HG03575 (cell line): ENCODE measurements around the gene SIVA1.

ENCODE experiments used
- ATAC-seq: cut with Tn5 transposase; IDR thresholded peaks from one replicate; pipeline ENCODE4 v1.9.1; 2021; ENCODE audit not compliant: unreplicated experiment, insufficient number of reproducible peaks, low FRiP score; ENCODE audit errors: extremely low read depth

The SIVA1 gene

DNA sequence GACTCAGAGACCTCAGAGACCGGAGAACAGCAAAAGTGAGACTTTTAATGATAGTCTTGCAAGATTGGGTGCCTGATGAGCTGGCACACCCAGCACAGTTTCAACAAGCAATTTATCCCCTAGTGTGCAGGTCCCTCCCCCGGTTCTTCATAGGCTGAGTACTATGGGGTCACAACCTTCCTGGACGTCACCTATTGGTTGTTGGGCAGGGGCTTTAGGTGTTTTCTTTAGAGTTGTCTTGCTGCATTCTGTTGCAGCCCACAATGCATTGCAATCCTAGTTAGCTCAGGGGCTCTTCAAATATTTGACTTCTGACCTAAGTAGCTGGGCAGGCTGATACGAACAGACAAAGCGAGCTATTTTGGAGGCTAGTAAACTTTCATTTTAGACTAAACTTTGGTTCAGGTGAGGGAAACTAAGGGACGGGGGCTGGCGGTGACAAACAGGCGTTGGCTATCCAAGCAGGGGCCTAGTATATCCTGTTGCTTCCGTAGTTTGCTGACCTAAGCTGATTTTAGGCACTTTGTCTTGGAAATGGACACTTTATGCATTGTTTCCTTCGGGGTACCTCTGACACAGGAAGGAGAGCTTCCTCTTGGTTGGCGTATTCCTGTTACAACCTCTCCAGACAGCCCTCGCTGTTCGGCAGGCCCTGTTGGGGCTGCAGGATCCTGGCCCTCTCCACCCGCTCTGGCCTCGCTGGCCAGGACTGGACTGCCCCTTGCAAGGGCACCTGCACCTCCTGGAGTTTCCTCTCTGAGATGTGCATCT is 14.1 kb downstream of the SIVA1 start:
- no peak for ATAC-seq

DNA sequence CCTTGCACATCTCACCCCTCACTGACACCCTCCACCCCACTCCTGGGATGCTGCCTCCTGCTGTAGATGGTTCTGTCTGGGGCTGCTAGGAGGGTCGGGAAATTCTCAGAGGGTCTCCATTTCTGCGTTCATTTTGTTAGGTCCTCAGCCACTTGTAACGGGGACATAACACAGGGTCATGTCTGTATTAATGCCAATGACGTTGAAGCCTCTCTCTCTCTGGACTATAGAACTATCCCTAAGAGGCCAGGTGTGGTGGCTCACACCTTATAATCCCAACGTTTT is 14.6 kb downstream of the SIVA1 start:
- ATAC-seq: no peak

DNA sequence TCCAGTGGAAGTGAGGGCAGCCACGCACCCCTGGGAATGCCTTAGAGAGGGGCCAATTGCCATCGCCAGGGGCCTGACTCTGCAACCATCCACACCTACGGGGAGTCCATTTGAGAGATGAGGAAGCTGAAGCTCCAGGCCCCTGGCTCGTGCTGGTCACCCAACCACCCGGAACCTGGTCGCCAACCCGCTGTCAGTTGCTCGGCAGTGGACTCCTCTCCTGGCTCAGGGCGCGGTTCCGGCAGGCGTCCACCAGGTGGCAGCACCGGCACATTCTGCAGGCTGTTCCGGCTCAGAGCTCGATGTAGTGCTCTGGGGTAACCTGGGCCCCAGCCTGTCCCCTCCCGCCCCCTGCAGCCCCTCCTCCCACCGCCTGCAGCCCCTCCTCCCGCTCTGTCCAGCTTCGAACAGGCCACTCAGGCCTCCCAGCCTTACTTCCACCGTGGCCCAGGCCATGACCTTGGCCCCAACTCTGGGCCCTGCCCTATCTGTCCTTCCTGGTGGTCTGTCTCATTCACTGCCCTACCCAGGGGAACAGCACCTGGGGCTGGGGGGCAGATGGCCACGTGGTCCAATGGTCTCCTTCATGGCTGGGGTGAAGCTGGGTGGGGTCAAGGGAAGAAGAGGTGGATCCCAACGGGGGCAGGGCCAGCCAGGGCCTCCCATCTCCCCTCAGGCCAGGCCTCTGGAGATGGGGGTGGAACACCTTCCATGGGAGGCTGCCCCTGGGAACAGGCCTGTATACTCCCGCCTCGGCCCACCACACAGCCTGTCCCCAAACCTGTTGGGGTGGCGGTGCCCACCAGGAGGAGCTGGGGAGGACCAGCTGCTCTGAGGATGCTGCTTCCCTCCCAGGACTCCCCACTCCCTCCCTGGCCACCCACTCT is 15.7 kb downstream of the SIVA1 start:
- no peak for ATAC-seq

DNA sequence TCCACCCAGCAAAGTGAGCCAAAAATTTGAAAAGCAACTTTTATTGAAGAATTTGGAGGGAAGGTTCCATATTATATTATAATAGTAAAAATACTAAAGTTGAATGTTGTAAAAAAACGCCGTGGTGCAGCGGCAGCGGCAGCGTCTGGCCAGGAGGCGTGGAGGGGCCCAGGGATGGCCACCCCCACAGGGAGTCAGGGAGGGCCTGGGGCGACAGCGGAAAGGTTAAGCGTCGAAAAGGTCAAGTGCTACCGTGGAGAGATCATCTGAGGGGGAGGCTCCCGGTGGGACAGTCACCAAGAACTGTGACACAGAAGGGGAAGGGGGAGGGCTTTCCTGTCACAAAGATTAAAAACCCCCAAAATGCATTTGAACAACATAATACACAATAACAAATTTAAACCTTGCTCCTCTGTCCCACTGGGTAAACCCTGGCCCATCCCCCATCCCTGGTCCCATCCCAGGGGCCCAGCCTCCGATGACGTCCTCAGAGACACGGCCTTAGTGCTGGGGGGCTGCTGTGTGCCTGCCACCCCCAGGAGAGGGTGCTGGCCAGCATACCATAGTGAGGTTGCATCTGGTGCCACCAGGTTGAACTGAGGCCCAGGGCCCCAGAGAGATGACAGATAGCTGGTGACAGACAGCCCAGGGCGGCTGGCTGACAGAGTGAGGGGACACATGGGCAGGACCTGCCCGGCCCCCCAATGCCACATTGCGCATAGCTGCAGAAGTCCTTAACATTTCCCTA is 16.6 kb downstream of the SIVA1 start:
- ATAC-seq: no peak

DNA sequence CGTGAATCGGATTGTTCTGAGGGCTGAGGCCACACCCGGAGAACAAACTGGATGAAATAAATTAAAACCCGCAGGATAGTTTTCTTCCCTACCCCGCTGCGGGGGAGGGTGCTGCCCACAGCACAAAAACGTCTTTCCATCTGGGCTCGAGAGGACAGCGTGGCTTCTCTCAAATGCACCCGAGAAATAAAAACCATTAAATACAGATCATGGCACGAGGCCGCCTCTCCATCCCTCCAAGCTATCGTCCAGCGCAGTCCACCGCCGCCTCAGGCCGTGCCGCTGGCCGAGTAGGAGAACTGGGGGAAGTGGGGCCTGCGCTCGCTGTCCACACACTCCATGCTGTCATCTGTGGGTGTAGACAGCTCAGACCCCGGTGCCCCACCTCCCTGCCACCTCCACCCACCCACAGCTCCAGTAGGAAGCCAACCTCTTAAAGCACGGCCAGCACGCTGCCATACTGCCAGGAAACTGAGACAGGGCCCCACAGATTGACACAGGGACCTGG is 17.2 kb downstream of the SIVA1 start:
- ATAC-seq: no peak

DNA sequence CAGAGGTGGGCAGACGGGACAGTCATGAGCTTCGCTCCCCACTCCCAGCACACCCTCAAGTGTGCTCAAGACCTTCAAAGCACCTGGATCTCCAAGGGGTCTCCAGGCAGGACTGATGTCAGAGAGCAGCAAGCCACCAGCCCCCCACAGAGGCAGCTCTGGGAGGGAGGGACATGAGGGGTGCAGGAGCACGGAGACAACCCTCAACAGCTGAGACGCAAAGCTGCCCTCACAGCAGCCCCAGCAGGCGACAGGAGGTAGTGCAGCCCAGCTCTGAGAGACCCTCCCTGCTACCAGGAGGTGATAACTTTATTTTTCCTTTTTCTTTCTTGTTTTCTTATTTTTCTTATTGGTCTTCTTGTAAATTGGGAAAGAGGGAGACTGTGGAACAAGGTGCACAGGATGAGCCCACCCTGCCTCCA is 17.9 kb downstream of the SIVA1 start:
- no peak for ATAC-seq

DNA sequence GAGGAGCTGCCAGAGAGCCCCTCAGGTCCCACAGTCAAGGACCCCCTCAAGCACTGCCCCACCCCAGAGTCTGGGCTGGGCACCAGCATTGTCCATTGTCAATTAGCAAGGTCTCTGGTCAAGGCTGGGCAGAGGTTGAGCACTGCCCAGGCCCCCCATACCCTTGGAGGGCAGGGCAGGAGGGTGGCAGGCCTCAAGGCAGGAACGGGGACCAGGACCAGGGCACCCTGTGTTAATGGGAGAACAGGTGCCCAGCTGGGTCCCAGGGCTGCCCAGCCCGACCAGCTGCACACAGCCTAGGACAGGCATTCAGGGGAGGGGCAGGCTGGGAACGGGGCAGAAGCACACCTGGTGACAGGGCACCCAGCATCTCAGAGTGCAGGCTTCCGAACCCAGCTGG is 18.4 kb downstream of the SIVA1 start:
- ATAC-seq: no peak

DNA sequence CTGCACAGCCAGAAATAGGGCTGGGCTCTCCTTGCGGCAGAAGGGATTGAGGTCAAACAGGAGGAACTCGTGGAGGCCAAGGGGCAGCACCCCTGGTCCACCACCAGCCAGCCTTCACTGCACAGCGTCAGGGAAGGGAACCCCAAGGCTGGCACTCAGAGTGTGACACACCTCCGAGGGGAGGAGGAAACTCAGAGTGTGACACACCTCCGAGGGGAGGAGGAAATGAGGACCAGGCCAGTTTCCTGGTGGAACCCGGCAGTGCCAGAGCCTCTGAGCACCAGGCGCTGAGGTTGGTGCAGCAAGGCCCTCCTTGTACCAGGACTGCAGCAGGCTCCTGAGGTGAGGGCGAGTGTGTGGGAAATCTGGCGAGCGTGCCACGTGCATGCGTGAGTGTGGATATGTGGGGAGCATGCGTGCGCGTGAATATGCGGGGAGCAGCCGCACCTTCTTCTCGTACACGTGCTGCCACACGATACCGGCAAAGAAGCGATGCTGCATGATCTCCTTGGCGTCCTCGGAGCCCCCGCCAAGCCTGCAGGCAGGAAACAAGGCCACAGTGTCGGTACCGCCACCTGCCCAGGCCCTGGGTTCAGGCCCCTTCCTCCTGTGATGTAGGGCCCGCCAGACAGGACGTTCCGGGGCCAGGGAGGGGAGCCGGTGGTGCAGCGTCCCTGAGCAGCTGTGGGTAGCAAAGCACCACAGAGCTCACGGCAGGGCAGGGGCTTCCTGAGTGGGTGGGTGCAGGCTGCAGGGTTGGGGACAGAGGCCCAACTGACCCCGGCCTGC is 19.2 kb downstream of the SIVA1 start:
- ATAC-seq: no peak

DNA sequence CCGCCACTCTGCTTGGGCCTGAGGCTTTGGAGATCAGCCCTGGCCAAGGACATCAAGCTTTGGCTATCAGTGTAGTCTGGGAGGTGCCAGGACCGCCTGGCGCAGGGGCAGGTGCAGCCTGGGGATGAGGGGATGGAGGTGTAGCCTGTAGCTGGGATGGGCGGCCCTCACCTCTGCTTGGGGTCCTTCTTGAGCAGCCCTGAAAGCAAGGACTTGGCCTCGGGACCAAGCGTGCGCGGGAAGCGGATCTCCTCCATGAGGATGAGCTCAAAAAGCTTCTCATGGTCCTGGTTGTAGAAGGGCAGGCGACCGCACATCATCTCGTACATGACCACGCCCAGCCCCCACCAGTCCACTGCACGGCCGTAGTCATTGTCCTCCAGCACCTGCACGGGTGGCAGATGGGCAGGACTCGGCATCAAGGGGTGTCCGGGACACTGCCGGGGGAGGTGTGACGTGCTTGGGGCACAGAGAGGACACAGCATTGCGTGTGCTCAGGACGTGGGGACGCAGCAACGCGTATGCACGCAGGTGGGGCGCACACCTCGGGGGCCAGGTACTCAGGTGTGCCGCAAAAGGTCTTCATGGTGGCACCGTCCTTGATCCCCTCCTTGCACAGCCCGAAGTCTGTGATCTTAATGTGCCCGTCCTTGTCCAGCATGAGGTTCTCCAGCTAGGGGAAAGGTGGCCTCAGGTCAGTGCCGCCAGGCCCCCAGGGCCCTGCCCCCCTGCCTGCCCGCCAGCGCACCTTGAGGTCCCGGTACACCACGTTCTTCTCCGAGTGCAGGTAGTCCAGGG is 20.0 kb downstream of the SIVA1 start:
- no peak for ATAC-seq

DNA sequence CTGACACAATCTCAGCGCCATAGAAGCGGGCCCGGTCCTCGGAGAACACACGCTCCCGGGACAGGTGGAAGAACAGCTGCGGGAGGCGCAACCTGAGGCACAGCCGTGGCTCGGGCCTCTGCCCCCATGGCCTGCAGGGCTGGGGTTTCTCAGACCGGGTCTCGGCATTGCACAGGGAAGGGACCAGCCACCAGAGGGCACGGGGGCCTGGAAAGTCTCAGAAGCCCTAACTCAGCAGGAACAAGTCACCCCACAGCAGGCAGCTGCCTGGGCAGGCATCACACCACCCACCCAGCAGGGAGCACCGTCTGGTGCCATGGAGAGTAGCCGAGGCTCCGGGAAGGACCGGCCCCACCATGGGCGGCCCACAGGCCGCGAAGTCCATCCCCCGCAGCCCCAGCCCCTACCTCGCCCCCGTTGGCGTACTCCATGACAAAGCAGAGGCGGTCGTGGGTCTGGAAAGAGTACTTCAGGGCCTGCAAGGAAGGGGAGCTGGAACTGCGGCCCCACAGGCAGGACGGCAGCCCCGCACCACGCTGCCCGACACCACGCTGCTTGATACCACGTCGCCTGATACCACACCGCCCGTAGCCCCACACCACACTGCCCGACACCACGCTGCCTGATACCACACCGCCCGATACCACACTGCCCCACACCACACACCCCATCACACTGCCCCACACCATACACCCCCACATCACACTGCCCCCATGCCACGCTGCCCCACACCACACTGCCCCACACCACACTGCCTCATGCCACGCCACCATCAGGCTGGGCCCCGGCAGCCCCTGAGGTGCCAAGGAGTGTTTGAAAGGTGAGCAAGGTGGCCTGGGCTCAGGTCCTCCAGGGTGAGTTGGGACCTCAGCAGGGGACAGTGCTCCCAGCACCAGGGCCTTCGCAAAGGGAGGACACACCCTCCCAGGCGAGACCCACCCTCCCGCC is 20.8 kb downstream of the SIVA1 start:
- ATAC-seq: no peak

DNA sequence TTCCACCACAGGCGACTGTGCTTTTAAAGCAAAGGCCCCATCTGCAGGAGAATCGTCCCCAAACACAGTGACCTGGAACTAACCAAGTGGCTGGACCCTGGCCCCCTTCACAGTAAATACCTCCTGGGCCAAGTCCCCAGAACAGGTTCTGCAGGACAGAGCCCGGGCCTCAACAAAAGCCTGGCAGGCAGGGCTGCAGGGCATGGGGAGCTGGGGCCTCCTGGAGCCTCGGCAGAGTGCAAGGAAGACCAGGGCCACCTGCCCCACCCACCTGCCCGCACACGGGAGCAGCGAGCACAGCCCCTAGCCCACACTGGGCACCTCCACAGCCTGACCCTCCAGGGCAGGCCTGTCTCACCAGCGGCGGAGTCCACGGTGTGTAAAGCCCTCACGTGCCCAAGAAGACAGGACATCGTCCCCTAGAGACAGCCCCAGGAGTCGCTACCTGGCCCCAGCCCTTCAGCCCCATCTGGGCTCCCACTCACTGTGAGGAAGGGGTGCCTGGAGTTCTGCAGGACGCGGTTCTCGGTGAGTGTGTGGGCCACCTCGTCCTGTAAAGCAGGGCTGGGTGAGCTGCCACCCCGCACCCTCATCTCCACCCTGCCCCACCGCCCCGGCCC is 21.6 kb downstream of the SIVA1 start:
- no peak for ATAC-seq

DNA sequence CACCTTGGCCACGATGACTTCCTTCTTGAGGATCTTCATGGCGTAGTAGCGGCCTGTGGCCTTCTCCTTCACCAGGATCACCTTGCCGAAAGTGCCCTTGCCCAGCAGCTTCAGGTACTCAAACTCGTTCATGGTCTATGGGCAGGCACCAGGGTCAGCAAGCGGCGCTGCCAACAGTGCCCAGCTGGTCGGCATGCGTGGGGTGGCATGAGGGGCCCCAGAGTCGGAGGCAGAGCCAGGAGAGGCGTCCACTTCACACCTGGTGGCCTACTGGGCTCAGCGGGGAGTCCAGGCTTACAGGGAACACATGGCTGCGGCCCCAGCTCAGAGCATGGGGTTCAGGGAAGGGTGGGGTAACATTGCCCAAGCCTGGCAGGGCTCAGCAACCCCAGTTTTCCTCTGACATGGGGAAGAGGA is 22.1 kb downstream of the SIVA1 start:
- no peak for ATAC-seq

DNA sequence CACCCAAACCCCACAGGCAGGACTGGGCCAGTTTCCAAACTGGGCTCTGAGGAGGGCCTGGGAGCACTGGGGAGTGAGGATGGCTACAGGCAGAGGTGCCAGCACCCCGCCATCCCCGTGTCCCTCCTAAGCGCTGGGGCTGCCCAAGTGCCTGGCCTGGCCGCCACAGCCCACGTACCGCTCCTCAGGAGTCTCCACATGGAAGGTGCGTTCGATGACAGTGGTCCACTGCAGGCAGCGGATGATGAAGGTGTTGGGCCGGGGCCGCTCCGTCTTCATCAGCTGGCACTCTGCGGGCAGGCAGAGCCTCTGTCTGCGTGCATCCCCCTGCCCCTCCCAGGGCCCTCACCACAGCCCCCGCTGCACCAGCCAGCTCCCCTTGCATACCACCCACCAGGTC is 23.5 kb downstream of the SIVA1 start:
- no peak for ATAC-seq

DNA sequence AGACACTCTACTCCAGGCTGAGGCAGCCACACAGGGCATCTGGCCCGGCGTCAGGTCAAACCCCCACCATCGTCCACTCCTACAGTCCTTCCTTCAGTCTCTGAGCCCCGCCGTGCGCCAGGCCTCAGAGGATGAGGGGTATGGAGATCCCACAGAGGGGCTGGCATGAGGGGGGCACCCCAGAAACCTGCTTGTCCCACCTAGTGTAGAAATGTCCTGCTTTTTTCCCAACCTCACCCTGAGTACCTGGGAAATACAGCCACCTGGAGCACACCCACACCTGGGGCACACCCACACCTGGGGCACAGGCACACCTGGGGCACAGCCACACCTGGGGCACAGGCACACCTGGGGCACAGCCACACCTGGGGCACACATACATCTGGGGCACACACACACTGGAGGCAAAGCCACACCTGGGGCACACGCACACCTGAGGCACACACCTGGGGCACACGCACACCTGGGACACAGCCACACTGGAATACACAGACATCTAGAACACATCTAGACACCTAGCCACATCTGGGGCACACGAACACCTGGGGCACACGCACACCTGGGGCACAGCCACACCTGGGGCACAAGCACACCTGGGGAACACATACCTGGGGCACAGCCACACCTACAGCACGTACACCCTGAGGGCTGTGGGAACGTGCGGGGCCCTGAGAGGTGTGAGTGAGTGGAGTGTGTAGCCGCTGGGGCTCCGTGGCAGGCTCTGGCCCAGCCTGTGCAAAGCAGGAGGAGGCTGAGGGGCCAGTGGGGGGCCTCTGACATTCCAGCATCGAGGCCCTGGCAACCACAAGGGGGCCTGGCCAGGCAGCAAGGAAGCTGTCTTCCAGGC is 24.2 kb downstream of the SIVA1 start:
- ATAC-seq: no peak

DNA sequence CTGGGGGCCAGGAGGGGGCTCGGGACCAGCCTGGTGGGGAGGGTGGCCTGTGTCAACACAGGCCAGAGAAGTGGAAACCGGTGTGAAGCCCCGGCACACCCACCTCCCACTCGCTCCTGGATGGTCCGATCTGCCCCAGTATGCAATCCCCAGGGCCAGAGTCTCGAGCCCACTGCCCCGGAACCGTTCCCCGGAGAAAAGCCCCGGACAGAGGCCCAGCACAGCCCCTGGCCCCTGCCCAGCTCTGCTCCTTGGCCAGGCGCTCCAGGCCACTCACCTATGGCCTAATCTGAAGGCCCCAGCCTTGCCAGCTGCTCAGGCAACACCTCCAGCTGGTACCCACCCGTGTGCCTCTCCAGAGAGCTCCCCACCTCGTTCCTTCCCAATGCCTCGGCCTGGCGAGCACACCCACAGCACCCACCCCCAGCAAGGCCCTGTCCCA is 24.9 kb downstream of the SIVA1 start:
- ATAC-seq: no peak
